ENCODE measurements around the gene CTDSPL. TPM values are rescaled to one million over a fixed set of nuclear protein-coding genes. Genes with fewer than 3 reads are reported as not detected.
A peak's percentile ranks its signal among the peaks of the same experiment; 100 is the strongest.

CTDSPL gene
- total and polyA plus RNA-seq, 7 donors = 2.7 to 24.6 (median 6.8) TPM

- Histone ChIP-seq H3K4me1 (peaks cover 7% of the 10 kb centered on the region), H3K4me3 (no peak overlapping the region), H3K9me3 (no peaks in the 10 kb centered on the region), H3K27ac (no peak overlapping the region), H3K27me3 (ENCODE audit: insufficient read depth in 3 of 3, low read length in 2 of 3) (no peaks in the 10 kb centered on the region), H3K36me3 (ENCODE audit: insufficient read depth in 1 of 2, low read depth in 1 of 2) (no peaks in the 10 kb centered on the region)
- no peak for TF ChIP-seq CTCF (IDR thresholded peaks at IDR 0.05)
- WGBS, 3 donors = 86 to 96% (median 90%) methylated on average over 2 of the region's 2 CpGs
- intact Hi-C loops (cut with DNase I) = no loop called here
- no peak for ATAC-seq
- no peak for DNase-seq
Observed at GRCh38 chr3:37942646-37943045, 81.0 kb downstream of the CTDSPL start.

- ATAC-seq (no peak), DNase-seq (no peak)
- Histone ChIP-seq H3K27ac (no peak overlapping the region), H3K4me1 (peaks cover 7% of the 10 kb centered on the region), H3K4me3 (no peak overlapping the region), H3K9me3 (no peaks in the 10 kb centered on the region), H3K36me3 (ENCODE audit: insufficient read depth in 1 of 2, low read depth in 1 of 2) (no peaks in the 10 kb centered on the region), H3K27me3 (ENCODE audit: insufficient read depth in 3 of 3, low read length in 2 of 3) (no peaks in the 10 kb centered on the region)
- intact Hi-C loops (cut with DNase I) = no loop called here
- WGBS, 3 donors = 64 to 78% (median 68%) methylated on average over 4 of the region's 4 CpGs
- TF ChIP-seq CTCF (IDR thresholded peaks at IDR 0.05) = no peak
Observed at GRCh38 chr3:37943126-37943525, 81.4 kb downstream of the CTDSPL start.

- H3K9me3 ChIP-seq = no peaks in the 10 kb centered on the region
- ATAC-seq (no peak), DNase-seq (no peak)
- no peak for TF ChIP-seq CTCF (IDR thresholded peaks at IDR 0.05)
- no peaks in the 10 kb centered on the region for H3K27me3 ChIP-seq (ENCODE audit: insufficient read depth in 3 of 3, low read length in 2 of 3)
- intact Hi-C loops (cut with DNase I) = no loop called here
- no peak overlapping the region for H3K27ac ChIP-seq
- H3K36me3 ChIP-seq (ENCODE audit: insufficient read depth in 1 of 2, low read depth in 1 of 2) = no peaks in the 10 kb centered on the region
- WGBS, 3 donors = 84 to 92% (median 85%) methylated on average over 8 of the region's 8 CpGs
- H3K4me1 ChIP-seq = peaks cover 7% of the 10 kb centered on the region
- H3K4me3 ChIP-seq = no peak overlapping the region
Observed at GRCh38 chr3:37943631-37944314, 82.1 kb downstream of the CTDSPL start.

- Histone ChIP-seq H3K9me3 (no peaks in the 10 kb centered on the region), H3K4me1 (peaks cover 7% of the 10 kb centered on the region), H3K36me3 (ENCODE audit: insufficient read depth in 1 of 2, low read depth in 1 of 2) (no peaks in the 10 kb centered on the region), H3K4me3 (no peak overlapping the region), H3K27ac (no peak overlapping the region), H3K27me3 (ENCODE audit: insufficient read depth in 3 of 3, low read length in 2 of 3) (no peaks in the 10 kb centered on the region)
- TF ChIP-seq CTCF (IDR thresholded peaks at IDR 0.05) = no peak
- WGBS, 3 donors = 15 to 36% (median 36%) methylated on average over 2 of the region's 2 CpGs
- DNase-seq = no peak
- intact Hi-C loops (cut with DNase I) = no loop called here
- peak in 2 of 4 donors; percentile 17 to 27 for ATAC-seq
Observed at GRCh38 chr3:37944391-37944842, 82.7 kb downstream of the CTDSPL start.

Measured in psoas muscle (tissue), 8 donors.